ENCODE results near the gene MELTF. TPM values are rescaled to one million over a fixed set of nuclear protein-coding genes. Genes with fewer than 3 reads are reported as not detected.
A peak's percentile ranks its signal among the peaks of the same experiment; 100 is the strongest.

Gene MELTF
- polyA plus RNA-seq, 5 donors, result 3.7 to 6.3 (median 5.7) TPM

DNA sequence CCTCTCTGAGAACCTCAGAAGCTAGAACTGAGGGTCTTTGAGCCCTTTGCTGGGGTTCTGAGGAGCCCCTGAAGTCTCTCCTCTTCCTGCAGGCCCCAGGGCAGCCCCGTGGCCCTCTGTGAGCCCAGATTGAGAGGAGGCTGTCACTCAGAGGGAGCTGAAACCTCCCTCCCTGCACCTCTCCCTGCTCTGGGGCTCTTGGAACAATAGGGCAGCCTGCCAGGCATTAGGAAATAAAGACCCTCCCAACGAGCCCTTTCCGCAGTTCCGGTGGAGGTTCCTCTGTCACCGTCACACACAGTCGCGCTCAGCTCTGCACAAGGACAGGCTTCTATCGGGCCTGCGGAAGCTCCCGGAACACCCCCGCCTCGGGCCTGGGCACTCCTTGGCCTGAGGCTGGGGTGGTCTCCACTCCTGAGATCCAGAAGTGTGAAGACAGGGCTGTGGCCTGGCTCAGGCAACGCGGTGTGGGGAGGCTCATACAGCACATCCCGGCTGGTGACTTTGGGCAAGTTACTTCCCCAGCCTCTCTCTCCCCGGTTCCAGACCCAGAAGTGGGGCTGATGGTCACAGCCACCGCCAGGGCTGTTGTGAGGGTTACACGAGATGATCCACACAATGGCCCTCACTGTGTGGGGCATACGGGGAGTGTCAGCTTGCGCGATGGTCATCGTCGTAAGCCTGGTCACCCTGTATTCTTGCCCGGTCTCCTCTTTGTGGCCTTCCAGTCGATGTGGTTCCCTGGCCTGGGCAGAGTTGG lies 17.7 kb downstream of the MELTF start:
- DNase-seq, result no peak

DNA sequence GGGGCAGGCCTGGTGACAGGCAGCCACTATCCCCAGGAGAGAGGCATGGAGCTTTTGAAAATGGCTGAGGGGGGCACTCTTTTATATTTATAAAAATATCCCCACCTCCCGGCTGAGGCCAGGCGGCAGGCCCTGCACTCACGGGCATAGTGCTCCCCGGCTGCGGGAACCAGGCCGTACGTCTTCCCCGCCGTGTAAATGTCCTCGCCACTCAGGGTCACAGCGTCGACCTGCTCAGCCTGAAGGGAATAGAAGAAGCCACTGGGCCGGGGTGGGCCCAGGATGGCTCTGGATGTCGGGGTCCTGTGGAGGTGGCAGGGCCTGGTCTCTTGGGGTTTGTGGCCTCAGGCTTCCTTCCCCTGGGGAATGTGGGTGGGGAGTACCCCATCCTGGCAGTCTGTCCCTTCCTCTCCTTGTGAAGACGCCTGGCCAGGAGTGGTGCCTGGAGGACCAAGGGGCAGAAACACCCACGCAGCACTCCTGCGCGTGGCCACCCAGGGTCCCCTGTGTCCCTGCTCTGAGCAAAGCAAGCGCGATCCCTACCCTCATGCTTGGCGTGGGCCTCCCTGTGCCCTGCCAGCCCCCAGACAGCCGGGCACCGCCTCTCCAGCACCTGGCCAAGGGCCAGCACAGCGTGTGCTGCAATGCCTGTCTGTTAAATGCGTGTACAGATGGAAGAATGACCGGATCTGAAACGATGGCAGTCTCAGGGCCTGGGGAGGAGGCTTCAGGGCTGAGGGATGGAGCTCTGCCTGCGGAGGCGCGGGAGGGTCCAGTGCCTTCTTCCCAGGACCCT lies 18.9 kb downstream of the MELTF start:
- no peak for DNase-seq

DNA sequence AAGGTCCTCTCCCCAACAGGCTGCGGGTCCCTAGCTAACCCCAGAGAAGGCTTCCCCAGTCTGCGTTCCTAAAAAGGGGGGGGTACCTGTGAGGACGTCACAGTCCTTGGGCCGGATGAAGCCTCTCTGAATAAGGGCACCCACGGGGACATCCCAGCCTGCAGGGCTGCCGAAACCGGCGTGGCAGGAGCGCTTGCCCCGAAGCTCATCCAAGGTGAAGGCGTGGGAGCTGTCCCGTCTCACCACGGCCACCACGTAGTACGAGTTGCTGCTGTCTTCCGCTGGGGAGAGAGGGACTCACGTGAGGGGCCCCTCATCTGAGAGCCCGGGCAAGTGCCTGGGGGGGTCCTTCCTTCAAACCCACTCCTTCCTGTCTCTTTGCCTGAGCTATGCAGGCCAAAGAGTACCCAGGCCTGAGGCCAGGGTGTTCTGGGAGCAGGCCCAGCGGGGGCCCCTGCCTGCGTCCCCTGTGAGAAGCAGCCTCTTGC lies 20.0 kb downstream of the MELTF start:
- DNase-seq, result no peak

DNA sequence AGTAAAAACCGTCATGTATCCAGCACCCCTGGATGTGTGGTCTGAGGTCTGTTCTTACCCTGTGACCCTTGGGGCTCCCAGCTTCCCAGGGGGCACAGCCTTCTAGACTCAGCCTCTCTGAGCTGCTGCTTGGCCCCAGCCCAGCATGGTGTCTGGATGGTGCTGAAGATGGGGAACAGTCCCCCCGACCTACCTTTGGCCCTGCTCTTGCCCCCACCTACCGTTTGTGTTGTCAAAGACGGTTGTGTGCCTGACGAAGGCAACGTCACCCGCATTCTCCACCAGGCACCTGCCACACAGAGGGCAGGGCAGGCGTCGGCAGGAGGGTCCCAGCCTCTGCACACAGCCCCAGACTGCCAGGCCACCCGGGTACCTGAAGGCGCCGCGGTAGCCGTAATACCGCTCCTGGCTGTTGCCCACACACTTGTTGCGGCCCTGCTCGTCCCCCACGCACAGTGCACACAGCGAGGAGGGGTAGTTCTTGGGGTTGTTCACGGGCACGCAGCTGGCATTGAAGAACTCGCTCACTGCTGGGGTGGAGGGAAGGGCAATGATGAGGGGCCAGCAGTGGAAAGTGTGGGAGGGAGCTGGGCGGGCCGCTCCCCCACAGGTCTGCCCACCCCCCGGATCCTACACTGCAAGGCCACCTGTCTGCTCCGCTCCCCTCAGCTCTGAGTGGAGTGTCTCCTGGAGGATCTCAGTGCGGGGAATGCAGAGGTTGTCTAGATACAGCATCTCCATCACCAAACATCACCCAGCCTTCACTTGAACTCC lies 21.0 kb downstream of the MELTF start:
- DNase-seq, result no peak

DNA sequence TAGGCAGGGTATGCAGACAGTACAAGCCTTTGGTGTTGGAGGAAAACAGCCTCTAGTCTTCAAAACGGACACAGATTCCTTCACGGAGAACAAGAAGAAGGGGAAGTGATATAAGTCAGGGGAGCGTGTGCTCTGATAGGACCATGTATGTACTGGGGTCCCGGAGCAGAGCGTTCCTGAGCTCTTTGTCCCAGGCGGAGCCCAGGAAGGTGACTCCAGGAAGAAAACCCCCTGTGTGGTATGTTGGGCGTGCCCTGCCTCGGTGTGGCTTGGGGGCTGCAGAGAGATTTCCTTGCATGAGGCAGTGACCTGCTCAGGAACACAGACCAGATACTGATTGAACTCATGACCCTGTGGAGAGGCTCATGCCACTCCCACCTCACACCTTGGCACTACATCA lies 21.7 kb downstream of the MELTF start:
- DNase-seq, result no peak

DNA sequence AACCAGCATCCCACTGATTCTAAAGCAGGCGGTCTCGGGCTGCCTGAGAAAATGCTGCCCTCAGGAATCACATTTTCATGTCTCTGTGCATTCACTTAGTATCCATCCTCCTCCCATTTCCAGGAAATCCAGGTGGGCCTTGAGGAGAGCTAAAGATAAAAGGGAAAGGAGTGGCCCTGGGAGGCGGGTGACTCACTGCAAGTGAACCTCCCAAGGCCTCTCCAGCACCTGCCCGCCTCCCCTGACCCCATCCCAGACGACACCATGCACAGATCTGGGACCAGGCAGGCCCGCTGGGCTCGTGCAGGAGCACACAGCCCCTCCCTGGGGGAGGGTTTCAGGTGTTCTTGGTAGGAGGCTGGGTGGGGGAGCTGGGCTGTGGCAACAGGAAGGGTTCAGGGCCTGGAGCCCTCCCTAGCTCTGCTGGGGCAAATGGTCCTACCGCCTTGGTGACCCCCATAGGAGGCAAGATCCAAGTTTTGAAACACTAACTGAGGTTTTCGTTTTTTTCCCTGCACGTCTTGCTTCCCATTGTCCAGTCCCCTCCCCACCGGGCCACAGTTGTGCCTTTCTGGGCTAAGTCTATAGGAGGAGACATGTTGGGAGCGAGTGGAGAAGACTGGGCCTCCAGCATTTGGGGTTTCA lies 22.2 kb downstream of the MELTF start:
- no peak for DNase-seq

DNA sequence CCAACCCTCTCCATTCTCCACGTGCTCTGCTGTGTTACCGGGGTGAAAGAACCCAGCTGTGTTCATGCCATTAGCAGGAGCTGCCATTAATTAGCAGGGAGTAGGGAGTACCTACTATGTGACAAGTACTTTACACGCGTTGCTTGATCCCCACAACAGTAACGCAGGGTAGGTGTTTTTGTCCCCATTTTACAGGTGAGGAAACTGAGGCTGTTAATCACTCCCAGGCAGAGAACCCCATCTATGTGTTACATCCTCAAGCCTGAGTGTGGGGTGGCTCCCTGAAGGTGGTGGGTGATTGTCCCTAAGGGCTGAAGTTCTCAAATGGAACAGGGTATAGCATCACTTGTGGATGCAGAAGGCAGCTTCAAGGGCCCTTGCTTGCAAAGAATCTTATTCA lies 22.8 kb downstream of the MELTF start:
- DNase-seq, result no peak

DNA sequence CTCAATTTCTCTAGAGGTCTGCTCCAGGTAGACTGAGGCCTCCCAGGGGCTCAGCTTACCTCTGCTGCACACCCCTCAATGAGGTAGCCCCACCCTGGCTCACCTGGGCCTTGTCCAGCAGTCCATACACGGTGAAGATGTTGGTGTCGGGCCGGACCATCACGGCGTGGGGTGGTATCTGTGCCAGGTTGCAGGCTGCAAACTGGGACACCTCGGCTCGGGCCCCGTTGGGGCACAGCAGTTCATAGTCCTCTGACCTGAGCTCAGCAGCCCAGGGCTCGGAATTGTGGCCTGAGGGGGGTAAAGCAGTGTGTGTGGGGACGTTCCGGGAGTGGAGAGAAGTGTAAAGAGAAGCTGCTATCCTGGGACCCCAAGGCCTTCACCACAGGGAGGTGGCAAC lies 23.2 kb downstream of the MELTF start:
- DNase-seq, result no peak

DNA sequence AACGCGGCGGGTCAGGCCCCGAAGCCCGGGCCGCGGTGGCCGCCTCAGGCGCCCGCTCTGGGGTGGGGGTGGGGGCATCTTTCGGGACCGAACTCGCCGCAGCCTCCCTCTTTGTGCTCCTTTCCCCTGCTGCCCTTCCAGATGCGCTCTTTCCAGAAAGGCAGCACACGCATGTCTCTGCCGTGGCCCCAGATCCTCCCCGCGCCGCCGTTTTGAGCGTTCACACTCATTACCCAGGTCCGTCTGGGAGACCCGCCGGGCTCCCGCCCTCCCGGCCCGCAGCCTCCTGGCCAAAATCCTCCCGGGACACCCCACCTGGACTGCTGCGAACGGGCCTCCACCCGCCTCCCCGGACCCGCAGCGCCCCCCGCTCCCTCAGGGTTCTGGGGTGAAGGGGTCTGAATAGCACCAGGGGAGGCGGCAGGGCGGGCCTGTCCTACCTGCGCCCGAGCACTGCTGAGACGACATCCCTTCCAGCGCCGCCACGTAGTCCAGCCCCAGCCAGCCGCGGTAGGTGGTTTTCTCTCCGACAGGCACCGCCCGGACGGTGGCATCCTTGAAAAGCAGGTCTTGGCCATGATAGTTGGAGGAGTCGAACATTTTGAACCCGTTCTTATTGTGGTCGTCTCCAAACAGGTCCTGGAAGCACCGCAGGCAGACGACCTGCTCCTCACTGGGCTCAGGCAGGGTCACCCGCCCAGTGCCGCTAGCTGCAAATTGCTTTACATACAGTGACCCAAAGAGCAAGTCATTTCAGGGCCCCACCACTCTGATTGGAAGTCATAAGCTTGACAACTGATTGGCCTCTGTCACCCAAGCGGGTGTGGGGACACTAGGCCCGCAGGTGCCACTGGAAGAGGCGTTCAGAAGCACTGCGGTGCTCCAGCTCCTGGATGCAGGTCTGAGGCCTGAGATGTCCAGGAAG lies 25.9 kb downstream of the MELTF start:
- DNase-seq, result peak in 1 of 2 donors; percentile 22

DNA sequence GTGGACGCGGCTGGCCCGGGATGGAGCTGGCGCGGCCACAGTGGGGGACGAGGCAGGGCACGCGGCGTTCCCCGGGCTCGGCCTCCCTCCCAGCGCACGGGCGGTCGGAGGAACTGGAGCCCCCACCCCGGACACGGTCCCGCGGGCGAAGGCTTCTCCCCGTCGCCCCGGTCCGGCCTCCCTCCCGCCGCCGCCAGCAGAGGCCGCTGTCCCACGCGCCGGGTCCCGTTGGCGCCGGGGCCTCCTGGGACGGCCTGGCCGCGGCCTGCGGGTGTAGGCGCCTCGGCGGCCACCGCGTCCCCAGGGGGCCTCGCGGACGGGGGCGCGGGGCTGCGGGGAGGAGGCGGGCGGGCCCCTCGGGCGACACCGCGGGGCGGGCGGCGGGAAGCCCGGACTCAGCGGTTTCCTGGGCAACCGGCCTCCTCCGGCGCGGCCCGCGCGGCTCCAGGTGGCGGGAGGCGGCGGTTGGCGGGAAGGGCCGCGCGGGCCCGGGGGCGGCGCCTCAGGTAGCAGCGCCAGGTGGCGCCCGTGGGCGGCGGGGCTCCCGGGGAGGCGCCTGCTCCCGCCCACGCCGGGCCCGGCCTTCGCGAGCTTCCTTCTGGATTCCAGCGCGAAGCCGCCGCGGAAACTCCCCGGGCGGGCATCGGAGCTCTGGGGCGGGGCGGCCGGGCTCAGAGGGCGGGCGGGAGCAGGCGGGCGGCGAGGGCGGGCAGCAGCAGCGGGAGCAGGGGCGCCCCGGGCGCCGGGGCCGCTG lies 26.7 kb downstream of the MELTF start:
- peak; percentile 67 to 70 for DNase-seq

DNA sequence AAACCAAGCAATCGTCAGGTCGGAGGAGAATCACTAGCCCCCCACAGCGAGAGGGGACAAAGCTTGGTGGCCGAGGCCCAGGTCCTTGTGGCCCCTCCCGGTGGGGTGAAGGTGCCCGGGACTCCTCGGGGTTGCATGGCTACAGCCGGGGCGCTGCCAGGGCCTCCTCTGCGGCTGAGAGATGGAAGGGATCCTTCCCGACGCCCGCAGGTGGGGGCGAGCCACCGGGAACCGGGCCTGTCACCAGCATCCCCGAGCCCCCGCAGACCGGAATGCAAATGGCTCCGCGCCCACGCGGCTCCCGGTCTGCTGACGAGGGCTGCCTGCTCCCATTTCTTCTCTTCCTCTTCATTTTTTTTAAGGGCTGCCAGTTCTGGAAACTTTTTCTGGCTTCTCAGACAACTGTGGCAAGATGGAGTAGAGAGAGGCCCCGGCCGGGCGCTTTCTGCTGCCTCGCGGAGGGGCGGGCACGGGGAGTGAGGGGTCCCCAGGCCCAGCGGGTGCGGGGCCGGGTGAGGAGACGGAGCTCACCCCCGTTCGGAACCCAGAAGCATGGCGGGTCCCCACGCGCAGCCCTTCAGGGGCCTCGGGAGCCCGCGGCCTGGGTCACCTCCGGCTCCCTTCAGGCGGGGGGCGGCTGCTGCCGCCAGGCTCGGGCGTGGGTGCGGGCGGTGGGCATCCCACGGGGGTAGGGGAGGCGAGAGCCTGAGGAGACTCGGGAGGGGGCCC lies 27.5 kb downstream of the MELTF start:
- peak in 1 of 2 donors; percentile 19 for DNase-seq

DNA sequence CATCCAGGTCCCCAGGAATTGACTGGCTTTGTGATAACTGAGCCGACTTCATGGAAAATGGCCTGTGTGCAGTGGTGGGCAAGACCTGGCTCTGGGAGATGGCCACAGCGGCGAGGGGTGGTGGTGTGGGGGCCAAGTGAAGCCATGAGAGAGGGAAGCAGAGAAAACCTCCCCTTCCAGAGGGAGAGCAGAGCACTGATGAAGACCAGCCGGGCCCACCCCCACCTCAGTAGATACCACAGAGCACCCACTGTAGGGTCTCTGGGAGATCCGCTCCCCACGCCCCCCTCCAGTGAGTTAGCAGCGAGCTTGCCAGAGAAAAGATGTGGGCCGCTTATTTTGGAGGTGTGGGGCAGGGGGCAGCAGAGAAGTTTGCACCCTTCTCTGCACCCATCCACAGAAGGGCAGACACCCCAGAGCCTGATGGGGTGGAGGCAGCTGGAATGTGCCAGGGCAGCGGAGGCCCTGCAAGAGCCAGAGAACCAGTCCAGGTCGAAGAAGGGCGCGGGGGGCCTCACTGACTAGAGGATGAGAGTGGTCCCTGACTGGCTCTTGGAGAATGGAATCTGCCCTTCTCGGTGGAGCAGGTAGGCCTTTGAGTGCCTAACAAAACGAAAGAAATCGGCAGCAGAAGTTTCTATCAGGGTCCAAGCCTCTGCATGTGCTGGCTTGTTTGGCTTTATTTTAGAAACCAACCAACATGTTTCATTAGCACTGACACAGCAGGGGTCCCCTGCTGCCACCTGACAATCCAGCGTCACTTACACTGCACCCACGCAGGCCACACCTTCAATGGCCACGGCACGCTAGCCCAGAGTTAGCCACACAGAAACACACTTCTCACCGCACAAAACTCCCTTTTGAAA lies 28.3 kb downstream of the MELTF start:
- DNase-seq, result no peak

DNA sequence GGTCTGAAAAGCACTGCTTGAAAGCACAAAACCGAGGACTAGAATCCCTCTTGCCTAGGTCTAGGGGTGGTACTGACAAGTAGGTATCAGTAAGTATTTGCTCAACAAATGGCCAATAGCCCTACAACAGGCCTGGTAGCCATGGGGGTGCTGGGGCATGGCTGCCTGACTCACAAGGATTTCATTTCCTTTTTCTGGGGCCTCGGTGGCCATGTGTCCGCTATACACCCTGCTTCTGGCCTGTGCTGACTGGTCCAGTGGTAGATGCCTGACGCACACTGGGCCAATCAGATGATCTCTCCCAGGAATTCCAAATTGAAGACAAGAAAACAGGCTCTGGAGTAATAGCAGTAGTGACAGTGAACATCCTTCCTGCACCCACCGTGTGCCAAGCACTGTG lies 29.4 kb downstream of the MELTF start:
- no peak for DNase-seq

DNA sequence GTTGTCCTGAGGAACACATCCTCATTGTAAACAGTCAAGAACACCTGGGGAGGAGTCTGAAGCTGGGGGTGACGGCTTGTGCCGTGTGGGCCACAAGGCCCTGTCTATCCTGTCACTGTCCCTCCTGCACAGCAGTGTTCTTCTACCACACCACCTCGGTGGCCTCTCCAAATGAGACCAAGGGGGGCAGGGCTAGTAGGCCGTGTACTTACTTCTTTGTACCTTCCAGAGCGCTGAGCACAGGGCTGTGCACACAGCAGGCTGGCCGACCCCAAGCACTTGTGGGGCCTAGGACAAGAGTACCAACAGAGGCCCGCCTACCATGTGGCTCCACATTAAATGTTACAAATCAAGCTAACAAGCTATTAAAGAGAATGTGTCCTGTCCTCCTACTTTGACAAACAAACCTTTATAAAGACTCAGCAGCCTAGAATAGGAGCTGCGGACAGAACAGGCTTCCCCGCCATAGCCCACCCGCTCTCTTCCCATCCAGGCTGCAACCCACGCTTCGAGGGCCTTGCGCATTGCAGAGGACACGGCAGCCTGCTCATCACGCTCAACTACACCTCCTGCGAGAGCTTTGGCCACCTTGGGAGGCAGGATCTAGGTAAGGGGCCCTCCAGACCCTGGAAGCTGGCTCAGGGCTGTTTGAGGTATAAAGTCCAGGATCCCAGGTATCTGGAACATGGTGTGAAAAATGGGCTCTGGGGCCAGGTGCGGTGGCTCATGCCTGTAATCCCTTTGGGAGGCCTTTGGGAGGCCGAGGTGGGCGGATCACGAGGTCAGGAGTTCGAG lies 30.5 kb downstream of the MELTF start:
- no peak for DNase-seq

DNA sequence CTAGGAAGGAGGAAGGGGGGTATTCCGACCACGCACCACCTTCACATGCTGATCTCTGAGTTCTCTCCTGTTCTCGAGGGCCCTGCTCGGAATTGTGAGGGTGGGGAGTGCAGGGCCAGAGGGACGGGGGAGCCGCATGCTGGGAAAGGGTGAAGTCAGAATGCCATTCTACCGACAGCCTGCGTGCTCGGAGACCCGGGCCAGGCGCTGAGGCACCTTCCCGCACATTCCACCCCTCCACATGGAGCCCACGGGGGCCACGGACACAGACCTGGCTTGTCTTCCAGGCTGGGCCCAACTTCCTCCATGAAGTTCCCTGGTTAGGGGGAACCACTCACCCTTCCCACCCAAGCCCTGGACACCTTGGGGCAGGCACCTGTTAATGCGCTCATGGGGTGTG lies 32.3 kb downstream of the MELTF start:
- no peak for DNase-seq

DNA sequence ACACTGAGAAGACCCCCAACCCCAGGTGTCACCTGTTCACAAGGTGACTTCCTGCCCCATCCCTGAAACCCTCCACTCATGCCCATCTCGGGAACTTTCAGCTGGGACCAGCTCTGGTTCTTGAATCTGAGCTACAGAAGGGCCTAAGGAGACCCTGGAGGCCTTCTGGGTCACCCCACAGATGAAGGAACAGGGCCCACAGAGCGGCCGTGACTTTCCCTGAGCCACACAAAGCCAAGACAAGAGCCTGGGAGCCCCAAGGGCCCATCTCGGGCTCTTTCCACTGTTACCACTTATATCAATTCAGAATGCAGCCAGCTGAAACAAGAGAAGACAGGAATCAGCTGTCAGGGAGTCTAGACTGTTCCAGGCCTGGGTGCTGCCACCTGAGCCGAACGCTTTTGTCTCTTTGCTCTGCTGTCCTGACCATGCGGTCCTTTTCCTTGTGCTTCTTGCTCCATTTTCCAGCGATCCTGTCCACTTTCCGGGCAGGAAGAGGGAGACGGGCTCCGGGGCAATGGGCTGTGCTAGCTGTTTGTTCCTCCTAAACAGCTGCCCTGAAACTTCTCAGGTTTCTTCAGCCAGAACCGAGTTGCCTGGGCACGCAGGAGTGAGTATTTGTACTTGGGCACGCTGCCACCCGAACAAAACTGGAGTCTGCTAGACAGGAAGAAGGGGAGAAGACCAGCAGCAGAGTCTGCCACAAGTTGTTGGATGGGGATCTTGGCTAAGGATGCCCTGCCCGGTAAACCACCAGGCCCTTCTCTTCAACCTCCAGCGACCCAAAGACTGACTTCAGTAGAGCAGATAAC lies 33.0 kb downstream of the MELTF start:
- no peak for DNase-seq

All from right lung (tissue), 5 donors.